Brain microvascular endothelial cell (primary cell): ENCODE measurements around the gene SIN3A.

Experiments
- DNase-seq: peaks from one replicate; pipeline ENCODE4 v3.0.0-alpha.2; 2020
- H3K27ac ChIP-seq: fragments of 250-450 bp; sonication (Bioruptor Pico); 2 replicates; pipeline ENCODE4 v1.5.1; 2020; ENCODE audit warnings: mild to moderate bottlenecking, moderate library complexity
- H3K27me3 ChIP-seq: fragments of 250-450 bp; sonication (Bioruptor Pico); replicated peaks from 2 replicates; pipeline ENCODE4 v1.5.1; 2020; ENCODE audit warnings: mild to moderate bottlenecking
- H3K36me3 ChIP-seq: fragments of 250-450 bp; sonication (Bioruptor Pico); replicated peaks from 2 replicates; pipeline ENCODE4 v1.5.1; 2020; ENCODE audit warnings: mild to moderate bottlenecking
- H3K4me3 ChIP-seq: 2 replicates; pipeline ENCODE4 v1.5.1; 2011; ENCODE audit warnings: low read depth, mild to moderate bottlenecking, control low read depth, low read length, moderate library complexity
- CTCF ChIP-seq: IDR thresholded peaks from 2 replicates; pipeline ENCODE4 v1.5.1; 2011; ENCODE audit warnings: low read depth, mild to moderate bottlenecking, moderate library complexity, low read length, control low read depth, inconsistent platforms; ENCODE audit errors: missing control alignments
- in situ Hi-C: cut with HindIII; loops from 2 replicates; pipeline ENCODE4 v1.10.0; 2017; ENCODE audit warnings: low sequenced_read_pairs, low pct_ligation_motif_present

SIN3A gene

GRCh38 chr15:75425966-75426500, 25.5 kb downstream of the SIN3A start:
- no peaks in the 10 kb centered on the region for H3K27me3 ChIP-seq
- in situ Hi-C loops, result no loop called here
- no peak overlapping the region for H3K4me3 ChIP-seq
- H3K36me3 ChIP-seq, result peaks cover 12% of the 10 kb centered on the region
- TF ChIP-seq CTCF, result no peak
- no peak overlapping the region for H3K27ac ChIP-seq
- no peak for DNase-seq

GRCh38 chr15:75422554-75422953, 28.9 kb downstream of the SIN3A start:
- no peaks in the 10 kb centered on the region for H3K27me3 ChIP-seq
- in situ Hi-C loops, result no loop called here
- no peak for TF ChIP-seq CTCF
- no peak overlapping the region for H3K27ac ChIP-seq
- H3K4me3 ChIP-seq, result no peak overlapping the region
- DNase-seq, result no peak
- peaks cover 9% of the 10 kb centered on the region for H3K36me3 ChIP-seq

- no peak overlapping the region for H3K4me3 ChIP-seq
- DNase-seq, result no peak
- TF ChIP-seq CTCF, result no peak
- H3K27ac ChIP-seq, result no peak overlapping the region
- in situ Hi-C loops, result no loop called here
- peaks cover 9% of the 10 kb centered on the region for H3K36me3 ChIP-seq
- no peaks in the 10 kb centered on the region for H3K27me3 ChIP-seq
Measured at GRCh38 chr15:75420698-75421097, 30.8 kb downstream of the SIN3A start.

- in situ Hi-C loops, result no loop called here
Measured at GRCh38 chr15:75416584-75416983, 34.9 kb downstream of the SIN3A start.

GRCh38 chr15:75410196-75410595, 41.3 kb downstream of the SIN3A start:
- in situ Hi-C loops, result no loop called here
- peaks cover 47% of the 10 kb centered on the region for H3K36me3 ChIP-seq
- H3K27me3 ChIP-seq, result no peaks in the 10 kb centered on the region
- H3K27ac ChIP-seq, result no peak overlapping the region
- no peak for TF ChIP-seq CTCF
- H3K4me3 ChIP-seq, result no peak overlapping the region
- no peak for DNase-seq

More at GRCh38 chr15:75416584-75416983, 34.9 kb downstream of the SIN3A start:
- DNase-seq, result no peak
- Histone ChIP-seq H3K36me3 (peaks cover 22% of the 10 kb centered on the region), H3K4me3 (no peak overlapping the region), H3K27ac (no peak overlapping the region), H3K27me3 (no peaks in the 10 kb centered on the region)
- no peak for TF ChIP-seq CTCF

GRCh38 chr15:75407083-75407482, 44.4 kb downstream of the SIN3A start:
- in situ Hi-C loops, result no loop called here

More at GRCh38 chr15:75407083-75407482, 44.4 kb downstream of the SIN3A start:
- no peak for TF ChIP-seq CTCF
- Histone ChIP-seq H3K27ac (no peak overlapping the region), H3K27me3 (no peaks in the 10 kb centered on the region), H3K4me3 (no peak overlapping the region), H3K36me3 (peaks cover 62% of the 10 kb centered on the region)
- no peak for DNase-seq
